Measurements from ENCODE around the gene SLC4A4. TPM values are rescaled to one million over a fixed set of nuclear protein-coding genes. Genes with fewer than 3 reads are reported as not detected.

SLC4A4 gene
- total and polyA plus RNA-seq, 2 of the 8 experiments (the other 6 are each of a cell fraction or from before 2014, with no cell fraction given): 0.67 to 2.8 TPM

- 88% methylated on average over 1 of the region's 1 CpG; no CpG with 5 or more reads in 1 of the 2 experiments for WGBS, 2 experiments (ENCODE audit: extremely low coverage in 1 of 2, insufficient coverage in 1 of 2, insufficient read length in 1 of 2, insufficient replicate concordance in 2 of 2, low coverage in 1 of 2, low lambda C conversion rate in 2 of 2, missing lambda C conversion rate in 1 of 2)
- H3K23me2 ChIP-seq (ENCODE audit: low read depth, low read length): no peaks in the 10 kb centered on the region
- no peaks in the 10 kb centered on the region for H3K27me3 ChIP-seq (replicated peaks in 1 of 4; ENCODE audit: control insufficient read depth in 3 of 4, extremely low read depth in 1 of 4, insufficient read depth in 3 of 4, low read length in 3 of 4)
- CTCF ChIA-PET (ENCODE audit: partially characterized antibody): interaction anchor here (1.0 kb wide), 1 partner anchor 250 kb away, joined by 3 read pairs; no protein-coding TSS in a partner anchor
- no peaks in the 10 kb centered on the region for H4K20me1 ChIP-seq (replicated peaks in 1 of 2; ENCODE audit: control insufficient read depth in 1 of 2, insufficient read depth in 2 of 2, low read length in 2 of 2)
- H2AFZ ChIP-seq (ENCODE audit: low read length): no peak overlapping the region
- no peak overlapping the region for H2AK5ac ChIP-seq (ENCODE audit: low read depth, low read length)
- no peak for TF ChIP-seq KDM1A (IDR thresholded peaks at IDR 0.05; ENCODE audit: borderline replicate concordance, low read length)
- no peak for TF ChIP-seq SUZ12 (IDR thresholded peaks at IDR 0.05; ENCODE audit: low read length)
- TF ChIP-seq CEBPB (IDR thresholded peaks at IDR 0.05; ENCODE audit: low read depth, low read length): no peak
- no peak for TF ChIP-seq TAF1 (IDR thresholded peaks at IDR 0.05; ENCODE audit: low read depth, low read length)
- TF ChIP-seq TEAD4 (IDR thresholded peaks at IDR 0.05; ENCODE audit: low read depth, low read length): no peak
- TF ChIP-seq RNF2 (IDR thresholded peaks at IDR 0.05; ENCODE audit: borderline replicate concordance, low read depth, low read length, missing control alignments, poor library complexity, severe bottlenecking): no peak
- no peak for TF ChIP-seq MAFK (IDR thresholded peaks at IDR 0.05; ENCODE audit: low read depth, low read length)
- no peak for TF ChIP-seq ZNF274 (IDR thresholded peaks at IDR 0.05; ENCODE audit: borderline replicate concordance, extremely low read depth, low read length)
- no peak for TF ChIP-seq CHD2 (IDR thresholded peaks at IDR 0.05; ENCODE audit: low read length)
- TF ChIP-seq CREB1 (IDR thresholded peaks at IDR 0.05): no peak
- no peak for TF ChIP-seq RXRA (IDR thresholded peaks at IDR 0.05; ENCODE audit: insufficient read depth, low read depth, low read length)
- no peak for TF ChIP-seq TBP (IDR thresholded peaks at IDR 0.05; ENCODE audit: low read depth, low read length)
- TF ChIP-seq HDAC6 (IDR thresholded peaks at IDR 0.05; ENCODE audit: low read depth, low read length): no peak
- TF ChIP-seq NRF1 (IDR thresholded peaks at IDR 0.05; ENCODE audit: low read depth, low read length): no peak
- TF ChIP-seq RBBP5 (IDR thresholded peaks at IDR 0.05; ENCODE audit: borderline replicate concordance, low read depth, low read length): no peak
- no peak overlapping the region for H2BK5ac ChIP-seq (ENCODE audit: low read depth, low read length)
- H4K5ac ChIP-seq (ENCODE audit: insufficient read length, low read depth, low read length): no peak overlapping the region
- no peak overlapping the region for H2BK12ac ChIP-seq (ENCODE audit: low read depth, low read length)
- H2BK15ac ChIP-seq (ENCODE audit: low read length): no peak overlapping the region
- H3K9ac ChIP-seq (replicated peaks in 1 of 4; ENCODE audit: extremely low read depth in 1 of 4, low read depth in 3 of 4, low read length in 3 of 4): no peak overlapping the region
- H3K18ac ChIP-seq (ENCODE audit: extremely low read depth, low read length): no peak overlapping the region
- no peak for FAIRE-seq
- DNase-seq (ENCODE audit: low read depth in 1 of 2, low spot score in 2 of 2): no peak
- no peaks in the 10 kb centered on the region for H3K36me3 ChIP-seq (ENCODE audit: control insufficient read depth in 2 of 4, insufficient read depth in 4 of 4, low read length in 3 of 4)
- H3K4me1 ChIP-seq (replicated peaks in 1 of 4; ENCODE audit: control insufficient read depth in 3 of 4, insufficient read depth in 4 of 4, low read length in 3 of 4): no peaks in the 10 kb centered on the region
- no peaks in the 10 kb centered on the region for H3K79me2 ChIP-seq (ENCODE audit: control insufficient read depth in 1 of 2, insufficient read depth in 2 of 2, low read length in 2 of 2)
- H3K23ac ChIP-seq (ENCODE audit: insufficient read length): no peak overlapping the region
- H3K56ac ChIP-seq (replicated peaks; ENCODE audit: insufficient read length, low read depth, low read length): no peak overlapping the region
- no peak overlapping the region for H3K27ac ChIP-seq (ENCODE audit: low read depth, low read length)
- no peak overlapping the region for H3K4me3 ChIP-seq (ENCODE audit: extremely low read depth in 1 of 4, insufficient read depth in 2 of 4, low read depth in 3 of 4, low read length in 4 of 4)
- POLR2A ChIA-PET (ENCODE audit: partially characterized antibody): no interaction called here
- no peak overlapping the region for H3K14ac ChIP-seq (ENCODE audit: insufficient read length)
- H3K4ac ChIP-seq (replicated peaks; ENCODE audit: insufficient read length, low read depth, low read length): no peak overlapping the region
- H2BK120ac ChIP-seq (replicated peaks; ENCODE audit: low read depth, low read length): no peak overlapping the region
- H4K8ac ChIP-seq (ENCODE audit: extremely low read depth, insufficient read depth, low read length): no peak overlapping the region
- H4K91ac ChIP-seq (replicated peaks; ENCODE audit: insufficient read length, low read length): no peak overlapping the region
- H3K79me1 ChIP-seq (ENCODE audit: low read depth, low read length): no peaks in the 10 kb centered on the region
- H3K9me3 ChIP-seq (ENCODE audit: insufficient read depth in 2 of 2, low read depth in 1 of 2, low read length in 1 of 2): peaks cover 3 to 4% of the 10 kb centered on the region in 2 experiments; a peak in 1 of 4 replicates
- no peak overlapping the region for H3K4me2 ChIP-seq (ENCODE audit: insufficient read depth in 1 of 2, low read depth in 2 of 2, low read length in 2 of 2)
- no peak overlapping the region for H2BK20ac ChIP-seq (ENCODE audit: low read length)
These were observed 182.0 kb downstream of the SLC4A4 start for GRCh38 chr4:71520850-71521249.

All from H1 (cell line).